ENCODE data around the gene ITGA7.

The ITGA7 gene

DNA sequence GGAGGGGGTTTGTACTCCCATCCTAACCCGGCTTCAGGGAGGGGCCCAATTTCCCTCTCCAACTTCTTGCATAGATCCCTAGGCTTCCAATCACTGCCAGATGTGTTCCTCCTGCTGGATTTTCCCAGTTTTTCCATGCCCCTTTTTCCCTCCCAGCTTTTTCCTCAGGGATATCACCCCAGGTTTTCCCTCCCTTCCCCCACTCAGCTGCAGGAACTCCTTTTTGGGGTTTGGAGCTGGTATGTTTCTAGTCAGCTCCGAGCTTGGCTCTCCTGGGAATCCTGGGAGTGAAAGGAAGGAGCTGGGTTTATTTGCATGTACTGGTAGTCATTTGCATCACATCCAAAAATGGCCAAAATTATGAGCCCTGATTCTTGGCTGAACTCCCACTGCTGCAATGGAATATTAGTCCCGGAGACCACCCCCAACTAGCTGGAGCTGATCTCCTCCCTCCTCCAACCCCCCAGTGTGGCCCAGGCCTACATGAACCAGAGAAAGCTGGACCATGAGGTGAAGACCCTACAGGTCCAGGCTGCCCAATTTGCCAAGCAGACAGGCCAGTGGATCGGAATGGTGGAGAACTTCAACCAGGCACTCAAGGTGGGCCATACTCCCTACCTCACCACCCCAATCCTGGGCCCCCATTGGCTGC lies 11.0 kb upstream of the ITGA7 start:
- DNase-seq (ENCODE audit: low read depth) = no peak
- H3K4me3 ChIP-seq (replicated peaks; ENCODE audit: low read depth, low read length) = no peak overlapping the region
- TF ChIP-seq, protein P1, sequence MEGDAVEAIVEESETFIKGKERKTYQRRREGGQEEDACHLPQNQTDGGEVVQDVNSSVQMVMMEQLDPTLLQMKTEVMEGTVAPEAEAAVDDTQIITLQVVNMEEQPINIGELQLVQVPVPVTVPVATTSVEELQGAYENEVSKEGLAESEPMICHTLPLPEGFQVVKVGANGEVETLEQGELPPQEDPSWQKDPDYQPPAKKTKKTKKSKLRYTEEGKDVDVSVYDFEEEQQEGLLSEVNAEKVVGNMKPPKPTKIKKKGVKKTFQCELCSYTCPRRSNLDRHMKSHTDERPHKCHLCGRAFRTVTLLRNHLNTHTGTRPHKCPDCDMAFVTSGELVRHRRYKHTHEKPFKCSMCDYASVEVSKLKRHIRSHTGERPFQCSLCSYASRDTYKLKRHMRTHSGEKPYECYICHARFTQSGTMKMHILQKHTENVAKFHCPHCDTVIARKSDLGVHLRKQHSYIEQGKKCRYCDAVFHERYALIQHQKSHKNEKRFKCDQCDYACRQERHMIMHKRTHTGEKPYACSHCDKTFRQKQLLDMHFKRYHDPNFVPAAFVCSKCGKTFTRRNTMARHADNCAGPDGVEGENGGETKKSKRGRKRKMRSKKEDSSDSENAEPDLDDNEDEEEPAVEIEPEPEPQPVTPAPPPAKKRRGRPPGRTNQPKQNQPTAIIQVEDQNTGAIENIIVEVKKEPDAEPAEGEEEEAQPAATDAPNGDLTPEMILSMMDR (IDR thresholded peaks at IDR 0.05; ENCODE audit: low read length, missing control alignments) = no peak

DNA sequence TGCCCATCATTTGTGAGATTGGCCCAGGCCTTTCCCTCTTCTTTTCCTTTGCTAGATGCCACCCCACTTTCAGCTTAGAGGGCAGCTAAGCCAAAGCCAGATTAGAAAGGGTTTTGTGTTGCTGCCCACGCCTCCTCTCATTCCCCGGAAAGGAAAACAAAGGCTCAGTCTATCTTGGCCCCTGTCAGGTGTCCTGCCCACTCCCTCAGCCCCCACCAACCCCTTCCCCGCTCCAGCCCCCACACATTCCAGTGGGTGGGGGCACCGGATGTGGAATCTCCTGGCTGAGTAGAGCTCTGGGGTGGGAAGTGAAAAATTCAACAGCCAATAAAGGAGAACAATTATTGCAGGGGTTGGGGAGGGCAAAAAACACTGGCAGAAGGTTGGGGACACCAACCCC lies 10.3 kb upstream of the ITGA7 start:
- H3K4me3 ChIP-seq (replicated peaks; ENCODE audit: low read depth, low read length) = no peak overlapping the region
- TF ChIP-seq, protein P1 (IDR thresholded peaks at IDR 0.05; ENCODE audit: low read length, missing control alignments) = no peak
- no peak for DNase-seq (ENCODE audit: low read depth)

DNA sequence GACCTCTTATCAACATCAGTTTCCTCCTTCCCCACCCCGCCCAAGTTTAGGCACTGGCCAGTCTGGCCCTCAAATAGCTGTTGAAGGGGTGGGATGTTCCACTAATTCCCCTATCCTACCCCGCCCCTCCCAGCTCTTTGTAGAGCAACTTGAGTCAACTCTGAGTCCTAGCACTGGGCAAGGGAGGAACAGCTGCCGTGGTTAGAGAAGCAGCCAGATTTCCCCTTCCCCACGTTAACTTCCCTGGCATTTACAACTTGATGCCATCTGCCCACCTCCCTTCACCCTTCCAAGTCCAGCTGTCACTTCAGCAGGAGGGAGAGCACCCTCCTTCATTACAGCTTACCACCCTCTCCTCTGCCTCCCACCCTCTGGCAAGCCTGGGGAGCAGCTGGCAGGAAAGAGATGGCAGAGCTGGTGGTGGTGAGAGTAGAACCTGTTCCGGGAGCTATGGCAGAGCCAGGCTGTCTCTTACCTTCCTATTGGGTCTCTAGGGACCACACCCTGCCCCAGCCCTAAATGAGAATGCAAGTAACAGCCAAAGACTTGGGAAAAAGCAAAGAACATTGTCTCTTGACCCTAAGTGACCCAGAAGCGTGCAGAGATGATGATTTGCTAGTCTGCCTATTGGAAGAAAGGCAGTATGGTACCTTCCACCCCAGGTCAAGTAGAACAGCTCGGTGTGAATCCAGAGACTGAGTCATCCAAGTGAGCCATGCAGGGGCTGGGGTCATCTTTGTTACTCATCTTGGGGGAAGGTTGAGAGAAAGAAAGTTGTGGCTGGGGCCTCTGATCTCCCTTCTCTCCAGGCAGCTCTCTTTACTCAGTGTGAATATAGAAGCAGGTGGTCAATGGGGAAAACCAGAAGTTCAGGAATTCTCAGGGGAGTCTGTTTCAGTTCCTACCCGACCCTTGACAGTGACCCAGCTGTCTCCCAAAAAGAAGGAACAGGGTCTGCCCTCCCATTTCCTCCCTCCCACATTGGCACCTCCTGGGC lies 9.6 kb upstream of the ITGA7 start:
- peak overlapping the region; percentile 73 for H3K4me3 ChIP-seq (replicated peaks; ENCODE audit: low read depth, low read length)
- DNase-seq (ENCODE audit: low read depth) = no peak
- TF ChIP-seq, protein P1 (IDR thresholded peaks at IDR 0.05; ENCODE audit: low read length, missing control alignments) = no peak

DNA sequence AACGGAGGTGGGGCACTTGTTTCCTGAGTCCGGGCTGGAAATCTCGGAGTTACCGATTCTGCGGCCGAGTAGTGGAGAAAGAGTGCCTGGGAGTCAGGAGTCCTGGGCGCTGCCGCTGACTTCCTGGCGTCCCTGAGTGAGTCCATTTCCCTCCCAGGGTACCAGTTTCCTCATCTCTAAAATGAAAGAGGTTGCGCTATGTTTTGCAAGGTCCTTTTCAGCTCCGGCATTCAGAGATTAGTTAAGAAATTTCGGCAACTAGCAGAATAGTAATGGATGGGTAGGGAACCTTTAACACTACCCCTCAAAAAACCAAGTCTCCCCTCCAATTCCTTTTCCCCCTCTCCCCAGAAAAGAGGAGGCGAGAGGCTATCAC lies 8.9 kb upstream of the ITGA7 start:
- peak overlapping the region; percentile 73 for H3K4me3 ChIP-seq (replicated peaks; ENCODE audit: low read depth, low read length)
- TF ChIP-seq, protein P1 (IDR thresholded peaks at IDR 0.05; ENCODE audit: low read length, missing control alignments) = no peak
- no peak for DNase-seq (ENCODE audit: low read depth)

DNA sequence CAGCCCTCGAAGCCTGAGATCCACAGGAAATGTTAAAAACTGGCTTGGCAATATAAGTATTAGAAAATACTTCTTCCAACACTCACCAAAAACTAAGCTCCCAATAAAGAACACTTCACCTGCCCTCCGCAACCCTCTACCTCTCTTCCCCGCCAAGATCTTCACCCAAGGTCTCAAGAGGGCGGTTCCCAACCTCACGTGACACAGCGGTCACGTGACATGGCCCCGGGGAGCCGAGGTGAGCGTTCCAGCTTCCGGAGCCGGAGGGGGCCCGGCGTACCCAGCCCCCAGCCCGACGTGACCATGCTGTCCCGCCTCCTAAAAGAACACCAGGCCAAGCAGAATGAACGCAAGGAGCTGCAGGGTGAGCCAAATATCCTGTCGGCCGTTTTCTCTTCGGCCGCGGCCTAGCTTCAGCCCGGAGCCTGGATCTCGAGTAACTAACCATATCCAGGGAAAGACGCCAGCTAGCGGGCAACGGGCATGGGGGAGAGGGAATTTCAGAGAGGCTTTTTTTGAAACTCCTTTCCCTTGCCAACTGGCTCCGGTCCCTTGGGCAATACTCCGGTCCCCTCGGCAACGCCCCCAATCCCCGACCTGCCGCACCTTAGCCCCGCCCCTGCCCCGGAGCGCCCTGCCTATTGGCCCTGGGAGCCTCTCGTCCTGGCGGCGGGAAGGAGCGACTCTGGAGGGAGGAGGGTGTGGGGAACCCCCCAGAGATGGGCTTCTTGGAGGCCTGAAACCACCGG lies 8.3 kb upstream of the ITGA7 start, which contains the start of gene BLOC1S1:
BLOC1S1 (plus strand) TSS at position 214 of the 749 bp plus-strand sequence; CDS start at position 220, 6 bp downstream.
- TF ChIP-seq, protein P1 (IDR thresholded peaks at IDR 0.05; ENCODE audit: low read length, missing control alignments) = no peak
- DNase-seq (ENCODE audit: low read depth) = peak; percentile 94
- H3K4me3 ChIP-seq (replicated peaks; ENCODE audit: low read depth, low read length) = peak within 1 kb of the TSS; percentile 73

DNA sequence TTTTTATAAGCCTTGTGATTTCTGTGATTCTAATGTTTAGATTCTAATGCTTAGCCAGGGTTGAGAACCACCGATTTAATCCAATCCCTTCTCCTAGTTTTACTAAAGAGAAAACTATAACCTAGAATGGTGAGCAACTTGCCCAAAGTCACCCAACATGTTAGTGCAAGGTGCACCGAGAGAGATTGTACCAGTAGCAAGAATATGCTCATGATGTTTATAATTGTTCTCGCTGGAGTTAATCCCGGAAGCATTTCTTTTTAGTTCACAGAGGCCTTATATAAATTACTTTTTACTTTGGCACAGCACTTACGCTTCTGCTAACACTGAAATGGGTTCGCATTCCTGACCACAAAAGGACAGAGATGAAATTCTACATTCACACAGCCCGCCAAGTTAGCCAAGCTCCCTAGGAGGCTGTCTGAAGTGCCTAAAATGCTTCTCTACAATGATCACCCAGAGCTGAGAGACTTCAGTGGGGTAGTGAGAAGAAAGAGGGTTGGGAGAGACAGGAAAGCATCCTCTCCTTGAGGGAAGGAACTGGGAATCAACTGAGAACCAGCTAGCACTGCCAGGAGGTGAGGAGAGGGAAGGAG lies 7.6 kb upstream of the ITGA7 start:
- TF ChIP-seq, protein P1 (IDR thresholded peaks at IDR 0.05; ENCODE audit: low read length, missing control alignments) = no peak

More for the DNA sequence above, 7.6 kb upstream of the ITGA7 start:
- DNase-seq (ENCODE audit: low read depth) = no peak
- H3K4me3 ChIP-seq (replicated peaks; ENCODE audit: low read depth, low read length) = peak overlapping the region; percentile 73

Measured in fibroblast of pulmonary artery (primary cell).